ENCODE results near the gene TXNL1. TPM values are rescaled to one million over a fixed set of nuclear protein-coding genes. Genes with fewer than 3 reads are reported as not detected.
A peak's percentile ranks its signal among the peaks of the same experiment; 100 is the strongest.
"Not testable (repeated sequence)": the region's sequence is repeated elsewhere in the genome, so short reads cannot be mapped to it uniquely, and the experiment has no call there.

TXNL1 gene
- total and polyA plus RNA-seq, 2 experiments from 2014 or later, result 51.0 to 77.4 TPM

DNA sequence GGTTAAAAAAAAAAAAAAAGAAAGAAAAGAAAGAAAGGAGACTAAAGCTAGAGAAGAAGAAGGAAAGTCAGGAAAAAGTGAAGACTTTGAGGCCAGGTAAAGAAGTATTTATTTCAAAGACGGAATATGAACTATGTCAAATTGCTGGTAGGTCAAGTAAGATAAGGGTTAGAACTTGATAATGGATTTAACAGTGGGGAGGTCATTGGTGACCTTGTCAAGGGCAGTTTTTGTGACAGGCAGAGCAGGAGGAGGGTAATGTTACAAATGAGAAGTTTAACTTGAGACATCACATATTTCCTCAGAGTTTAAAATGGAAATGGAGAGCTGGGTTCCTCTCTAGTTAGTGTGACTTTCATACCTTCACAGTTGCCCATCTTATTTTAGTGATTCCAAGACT, 22.3 kb upstream of the TXNL1 start:
- TF ChIP-seq, protein P1, sequence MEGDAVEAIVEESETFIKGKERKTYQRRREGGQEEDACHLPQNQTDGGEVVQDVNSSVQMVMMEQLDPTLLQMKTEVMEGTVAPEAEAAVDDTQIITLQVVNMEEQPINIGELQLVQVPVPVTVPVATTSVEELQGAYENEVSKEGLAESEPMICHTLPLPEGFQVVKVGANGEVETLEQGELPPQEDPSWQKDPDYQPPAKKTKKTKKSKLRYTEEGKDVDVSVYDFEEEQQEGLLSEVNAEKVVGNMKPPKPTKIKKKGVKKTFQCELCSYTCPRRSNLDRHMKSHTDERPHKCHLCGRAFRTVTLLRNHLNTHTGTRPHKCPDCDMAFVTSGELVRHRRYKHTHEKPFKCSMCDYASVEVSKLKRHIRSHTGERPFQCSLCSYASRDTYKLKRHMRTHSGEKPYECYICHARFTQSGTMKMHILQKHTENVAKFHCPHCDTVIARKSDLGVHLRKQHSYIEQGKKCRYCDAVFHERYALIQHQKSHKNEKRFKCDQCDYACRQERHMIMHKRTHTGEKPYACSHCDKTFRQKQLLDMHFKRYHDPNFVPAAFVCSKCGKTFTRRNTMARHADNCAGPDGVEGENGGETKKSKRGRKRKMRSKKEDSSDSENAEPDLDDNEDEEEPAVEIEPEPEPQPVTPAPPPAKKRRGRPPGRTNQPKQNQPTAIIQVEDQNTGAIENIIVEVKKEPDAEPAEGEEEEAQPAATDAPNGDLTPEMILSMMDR (IDR thresholded peaks at IDR 0.05; ENCODE audit: low read depth, low read length), result no peak
- Histone ChIP-seq H3K36me3 (no peaks in the 10 kb centered on the region), H3K27me3 (no peaks in the 10 kb centered on the region), H3K27ac (no peak overlapping the region), H3K4me1 (ENCODE audit: low read depth) (peaks cover 14% of the 10 kb centered on the region), H3K4me3 (no peak overlapping the region), H3K9me3 (ENCODE audit: low read depth) (no peaks in the 10 kb centered on the region)
- DNase-seq (ENCODE audit: low read depth in 1 of 2, low spot score in 1 of 2), result no peak

DNA sequence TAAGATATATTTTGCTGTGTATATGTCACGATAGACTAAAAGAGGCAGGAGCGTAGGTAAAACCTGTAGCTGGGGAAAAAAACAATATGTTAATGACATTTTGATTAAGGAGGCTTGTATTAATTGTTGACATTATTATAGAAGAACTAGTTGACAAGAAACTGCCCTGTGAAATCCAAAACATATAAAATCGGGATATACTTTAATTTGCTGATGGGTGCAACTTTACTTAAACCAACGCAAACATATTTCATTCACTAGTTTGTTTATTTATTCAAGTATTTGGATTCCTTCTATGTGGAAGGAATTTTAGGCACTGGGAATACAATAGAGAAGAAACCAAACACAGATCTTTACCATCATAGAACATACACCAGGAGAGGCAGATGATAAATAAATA, 20.7 kb upstream of the TXNL1 start:
- DNase-seq (ENCODE audit: low read depth in 1 of 2, low spot score in 1 of 2), result no peak
- H3K27ac ChIP-seq, result no peak overlapping the region
- no peak overlapping the region for H3K4me3 ChIP-seq
- H3K36me3 ChIP-seq, result no peaks in the 10 kb centered on the region
- TF ChIP-seq, protein P1 (IDR thresholded peaks at IDR 0.05; ENCODE audit: low read depth, low read length), result no peak
- peaks cover 14% of the 10 kb centered on the region for H3K4me1 ChIP-seq (ENCODE audit: low read depth)
- H3K9me3 ChIP-seq (ENCODE audit: low read depth), result no peaks in the 10 kb centered on the region
- H3K27me3 ChIP-seq, result no peaks in the 10 kb centered on the region

DNA sequence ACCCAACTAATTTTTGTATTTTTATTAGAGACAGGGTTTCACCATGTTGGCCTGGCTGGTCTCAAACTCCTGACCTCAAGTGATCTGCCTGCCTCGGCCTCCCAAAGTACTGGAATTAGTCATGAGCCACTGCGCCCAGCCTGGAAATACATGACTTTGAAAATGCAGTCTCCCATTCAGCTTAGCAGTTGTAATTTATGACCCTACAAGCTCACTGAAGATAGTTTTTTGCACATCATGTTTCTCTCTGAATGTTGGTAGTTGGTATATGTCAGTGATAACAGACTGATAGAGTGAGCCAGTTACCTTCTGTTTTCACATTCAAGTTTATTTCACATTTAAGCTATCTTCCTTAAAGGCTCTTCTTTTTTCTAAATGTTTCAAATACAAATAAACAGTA, 19.9 kb upstream of the TXNL1 start:
- Histone ChIP-seq H3K27ac (no peak overlapping the region), H3K9me3 (ENCODE audit: low read depth) (no peaks in the 10 kb centered on the region), H3K4me1 (ENCODE audit: low read depth) (peaks cover 14% of the 10 kb centered on the region), H3K36me3 (no peaks in the 10 kb centered on the region), H3K27me3 (no peaks in the 10 kb centered on the region), H3K4me3 (no peak overlapping the region)
- TF ChIP-seq, protein P1 (IDR thresholded peaks at IDR 0.05; ENCODE audit: low read depth, low read length), result no peak
- no peak for DNase-seq (ENCODE audit: low read depth in 1 of 2, low spot score in 1 of 2)

DNA sequence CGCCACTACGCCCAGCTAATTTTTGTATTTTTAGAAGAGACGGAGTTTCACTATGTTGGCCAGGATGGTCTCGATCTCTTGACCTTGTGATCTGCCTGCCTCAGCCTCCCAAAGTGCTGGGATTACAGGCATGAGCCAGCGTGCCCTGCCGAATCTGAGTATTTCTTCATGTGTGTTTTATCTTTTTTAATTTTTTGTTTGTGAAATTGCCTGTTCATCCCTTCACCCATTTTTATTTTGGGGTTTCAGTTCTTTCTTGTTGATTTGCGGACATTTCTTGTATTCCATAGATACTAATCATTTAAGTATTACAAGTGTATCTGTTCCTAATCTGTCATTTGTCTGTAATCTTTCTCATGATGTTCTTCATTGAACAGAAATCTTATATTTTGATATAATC, 15.9 kb upstream of the TXNL1 start:
- H3K36me3 ChIP-seq; H3K9me3 ChIP-seq (ENCODE audit: low read depth); H3K4me3 ChIP-seq; H3K27ac ChIP-seq; H3K27me3 ChIP-seq; DNase-seq (ENCODE audit: low read depth in 1 of 2, low spot score in 1 of 2): not testable (repeated sequence)
- peaks cover 10% of the 10 kb centered on the region for H3K4me1 ChIP-seq (ENCODE audit: low read depth)

DNA sequence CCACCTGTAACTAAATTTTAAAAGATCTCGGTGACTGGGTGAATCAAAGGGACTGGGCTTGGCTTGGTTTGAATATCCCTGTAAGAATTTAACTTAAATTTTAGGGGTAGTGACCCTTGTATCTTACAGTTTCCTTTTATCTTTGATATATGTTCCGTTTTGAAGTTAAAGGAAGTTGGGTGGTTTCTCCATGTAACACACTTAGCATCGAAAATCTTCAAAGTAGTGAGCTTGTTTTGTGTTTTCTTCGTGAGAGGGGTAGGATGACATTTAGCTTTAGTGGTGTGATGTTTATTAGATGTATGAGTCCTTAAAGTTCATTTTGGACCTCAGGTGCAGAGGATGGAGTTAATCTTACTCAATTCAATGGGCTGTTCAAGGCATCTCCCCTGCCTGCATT, 14.4 kb upstream of the TXNL1 start:
- no peak for DNase-seq (ENCODE audit: low read depth in 1 of 2, low spot score in 1 of 2)
- TF ChIP-seq, protein P1 (IDR thresholded peaks at IDR 0.05; ENCODE audit: low read depth, low read length), result no peak
- peaks cover 10% of the 10 kb centered on the region for H3K4me1 ChIP-seq (ENCODE audit: low read depth)
- no peak overlapping the region for H3K27ac ChIP-seq
- no peak overlapping the region for H3K4me3 ChIP-seq
- no peaks in the 10 kb centered on the region for H3K27me3 ChIP-seq
- no peaks in the 10 kb centered on the region for H3K36me3 ChIP-seq
- H3K9me3 ChIP-seq (ENCODE audit: low read depth), result no peaks in the 10 kb centered on the region

DNA sequence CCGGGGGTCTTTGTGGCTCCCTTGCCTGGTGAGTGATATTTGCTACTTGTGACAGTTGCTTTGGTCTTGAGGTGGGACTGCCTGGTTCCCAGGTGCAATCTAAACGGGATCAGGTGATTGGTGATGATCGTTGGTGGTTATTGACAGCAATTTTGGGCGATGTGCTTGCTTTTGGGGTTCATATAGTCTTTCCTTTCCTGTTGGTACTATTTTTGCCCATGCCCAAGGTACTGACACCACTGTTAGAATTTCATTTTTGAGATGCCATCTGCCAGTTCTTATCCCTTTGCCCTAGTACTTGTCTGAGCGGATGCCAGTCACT, 13.3 kb upstream of the TXNL1 start:
- no peaks in the 10 kb centered on the region for H3K9me3 ChIP-seq (ENCODE audit: low read depth)
- H3K36me3 ChIP-seq, result no peaks in the 10 kb centered on the region
- peak overlapping the region; percentile 78 for H3K4me3 ChIP-seq
- no peak for DNase-seq (ENCODE audit: low read depth in 1 of 2, low spot score in 1 of 2)
- H3K27ac ChIP-seq, result peak overlapping the region; percentile 69
- H3K4me1 ChIP-seq (ENCODE audit: low read depth), result peaks cover 10% of the 10 kb centered on the region
- TF ChIP-seq, protein P1 (IDR thresholded peaks at IDR 0.05; ENCODE audit: low read depth, low read length), result no peak
- no peaks in the 10 kb centered on the region for H3K27me3 ChIP-seq
